Kidney epithelial cell (primary cell): ENCODE data around the gene DHX35. TPM values are rescaled to one million over a fixed set of nuclear protein-coding genes. Genes with fewer than 3 reads are reported as not detected.

Experiments used
- DNase-seq: peaks from one replicate; pipeline ENCODE4 v3.0.0-alpha.2; 2010; ENCODE audit warnings: low read depth
- H3K27me3 ChIP-seq: 2 replicates; pipeline ENCODE4 v1.6.0; 2011; ENCODE audit warnings: low read length; ENCODE audit not compliant: control insufficient read depth, insufficient read depth
- H3K36me3 ChIP-seq: 2 replicates; pipeline ENCODE4 v1.5.1; 2011; ENCODE audit warnings: low read length; ENCODE audit not compliant: control insufficient read depth, insufficient read depth
- H3K4me3 ChIP-seq: 2 replicates; pipeline ENCODE4 v1.5.1; 2011; ENCODE audit warnings: low read depth, mild to moderate bottlenecking, control low read depth, low read length
- total RNA-seq: library from RNA; depleted of rRNA; stranded (reverse); fragments of >200 nt; gene quantifications from 2 replicates; pipeline ENCODE4 v1.2.3, GENCODE V29; 2015
- TF ChIP-seq, protein P1 (sequence below): IDR thresholded peaks from 2 replicates; pipeline ENCODE4 v1.5.1; 2011; ENCODE audit warnings: mild to moderate bottlenecking, moderate library complexity, low read length, control low read depth, inconsistent platforms; ENCODE audit not compliant: insufficient read depth, poor library complexity, severe bottlenecking

Gene DHX35
- total RNA-seq, 1 donor from 2014 or later: 7.4 TPM

DNA sequence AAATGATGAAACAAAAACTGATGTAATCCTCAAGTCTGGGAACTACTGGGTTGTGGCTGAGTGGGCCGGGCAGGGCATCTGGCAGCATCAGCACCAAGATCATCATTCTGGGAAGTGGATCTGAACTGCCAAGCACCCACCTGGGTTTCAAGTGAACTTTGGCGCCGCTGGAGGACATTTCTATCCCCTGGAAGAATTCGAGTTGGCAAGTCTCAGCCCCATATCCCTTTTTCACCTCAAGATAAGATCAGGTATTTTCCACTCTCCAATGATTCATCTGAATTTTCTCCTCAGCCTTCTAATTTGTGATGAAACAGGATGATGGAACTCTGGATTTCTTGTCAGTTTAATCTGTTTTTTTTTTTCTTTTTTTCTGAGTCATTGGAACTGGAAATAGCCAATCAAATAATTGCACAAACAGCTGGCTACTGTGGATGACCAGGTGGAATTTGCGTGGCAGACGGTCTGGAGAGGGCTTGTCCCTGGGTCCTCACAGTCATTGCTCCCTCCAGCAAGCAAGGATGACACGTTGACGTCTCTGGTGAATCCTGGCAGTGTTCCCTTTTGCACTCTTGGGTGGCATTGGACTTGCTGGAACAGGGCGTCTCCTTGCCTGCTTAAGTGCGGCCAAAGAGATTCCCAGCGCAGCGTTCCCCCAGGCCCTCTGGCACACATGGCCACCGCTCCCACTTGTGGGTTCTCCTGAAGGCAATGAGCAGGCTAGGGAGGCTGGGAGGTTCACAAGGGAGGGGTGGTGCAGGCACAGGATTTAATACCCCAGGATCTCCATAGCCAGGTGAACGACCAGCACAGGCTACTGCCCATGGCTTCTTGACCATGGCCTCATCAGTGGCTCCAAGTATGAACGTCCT lies 80.4 kb downstream of the DHX35 start:
- TF ChIP-seq, protein P1, sequence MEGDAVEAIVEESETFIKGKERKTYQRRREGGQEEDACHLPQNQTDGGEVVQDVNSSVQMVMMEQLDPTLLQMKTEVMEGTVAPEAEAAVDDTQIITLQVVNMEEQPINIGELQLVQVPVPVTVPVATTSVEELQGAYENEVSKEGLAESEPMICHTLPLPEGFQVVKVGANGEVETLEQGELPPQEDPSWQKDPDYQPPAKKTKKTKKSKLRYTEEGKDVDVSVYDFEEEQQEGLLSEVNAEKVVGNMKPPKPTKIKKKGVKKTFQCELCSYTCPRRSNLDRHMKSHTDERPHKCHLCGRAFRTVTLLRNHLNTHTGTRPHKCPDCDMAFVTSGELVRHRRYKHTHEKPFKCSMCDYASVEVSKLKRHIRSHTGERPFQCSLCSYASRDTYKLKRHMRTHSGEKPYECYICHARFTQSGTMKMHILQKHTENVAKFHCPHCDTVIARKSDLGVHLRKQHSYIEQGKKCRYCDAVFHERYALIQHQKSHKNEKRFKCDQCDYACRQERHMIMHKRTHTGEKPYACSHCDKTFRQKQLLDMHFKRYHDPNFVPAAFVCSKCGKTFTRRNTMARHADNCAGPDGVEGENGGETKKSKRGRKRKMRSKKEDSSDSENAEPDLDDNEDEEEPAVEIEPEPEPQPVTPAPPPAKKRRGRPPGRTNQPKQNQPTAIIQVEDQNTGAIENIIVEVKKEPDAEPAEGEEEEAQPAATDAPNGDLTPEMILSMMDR: no peak
- no peak overlapping the region for H3K4me3 ChIP-seq
- DNase-seq: no peak
- H3K36me3 ChIP-seq: peaks cover 3% of the 10 kb centered on the region
- H3K27me3 ChIP-seq: no peaks in the 10 kb centered on the region

DNA sequence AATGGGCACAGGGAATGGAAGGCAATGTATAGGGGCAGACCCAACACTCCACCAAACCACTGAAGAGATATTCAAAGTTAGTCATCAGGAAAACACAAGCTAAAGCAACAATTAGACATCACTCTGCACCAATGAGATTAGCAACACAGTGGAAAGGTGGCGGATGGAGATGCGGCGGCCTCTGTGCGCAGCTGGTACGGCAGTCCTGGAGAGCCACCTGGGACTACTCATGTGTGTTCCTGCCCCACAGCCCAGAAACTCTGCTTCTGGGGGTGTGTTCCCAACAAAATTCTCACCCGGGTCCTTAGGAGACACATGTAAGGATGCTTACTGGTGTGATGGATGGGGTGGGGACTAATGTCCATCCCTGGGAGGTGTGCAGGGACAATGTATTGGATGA lies 82.4 kb downstream of the DHX35 start:
- no peak for DNase-seq
- TF ChIP-seq, protein P1: no peak

DNA sequence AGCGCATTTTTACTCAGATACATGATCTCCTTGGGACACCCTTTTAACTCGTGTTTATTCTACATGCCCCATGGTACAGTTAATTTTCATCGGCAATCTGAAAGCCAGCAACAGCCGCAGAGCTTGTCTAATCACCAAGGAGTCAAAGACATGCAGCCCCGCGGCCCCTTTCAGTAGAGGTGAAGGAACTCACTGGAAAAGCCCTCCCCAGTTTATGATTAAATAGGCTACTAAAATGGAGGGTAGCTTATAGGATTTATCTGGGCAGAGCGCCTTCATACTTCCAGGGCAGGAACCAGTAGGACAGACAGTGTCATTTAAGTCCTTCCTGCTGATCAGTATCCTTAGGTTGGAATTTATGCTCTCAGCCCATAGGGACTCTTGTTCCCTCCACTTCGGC lies 83.5 kb downstream of the DHX35 start:
- Histone ChIP-seq H3K4me3 (no peak overlapping the region), H3K27me3 (no peaks in the 10 kb centered on the region), H3K36me3 (no peaks in the 10 kb centered on the region)
- no peak for DNase-seq
- TF ChIP-seq, protein P1: no peak

More for the DNA sequence above, 82.4 kb downstream of the DHX35 start:
- Histone ChIP-seq H3K27me3 (no peaks in the 10 kb centered on the region), H3K4me3 (no peak overlapping the region), H3K36me3 (no peaks in the 10 kb centered on the region)

DNA sequence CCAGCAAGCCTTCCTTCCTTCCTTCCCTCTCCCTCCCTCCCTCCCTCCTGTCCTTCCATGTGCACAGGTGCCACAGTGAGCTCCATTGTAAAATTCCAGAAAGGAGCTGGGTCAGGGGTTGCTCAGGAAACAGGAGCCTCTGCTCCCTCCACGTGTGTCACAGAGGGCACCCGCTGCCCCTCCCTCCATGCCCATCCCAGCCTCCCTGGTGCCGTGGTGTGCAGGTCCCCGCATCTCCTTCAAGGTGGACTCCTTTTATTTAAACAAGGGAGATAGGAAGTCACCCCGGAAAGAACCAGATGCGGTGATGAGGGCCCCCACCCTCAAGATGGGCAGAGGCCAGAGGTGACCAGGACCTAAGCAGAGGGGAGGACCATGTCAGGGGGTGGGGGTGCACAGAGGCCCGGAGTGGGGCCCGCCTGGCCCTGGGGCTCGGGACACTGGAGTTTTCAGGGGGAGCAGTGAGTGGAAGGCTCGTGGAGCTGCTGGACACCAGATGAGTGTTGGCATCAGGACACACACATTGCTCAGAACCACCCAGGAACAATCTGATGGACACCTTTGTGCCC lies 85.4 kb downstream of the DHX35 start:
- H3K36me3 ChIP-seq: no peaks in the 10 kb centered on the region
- TF ChIP-seq, protein P1: no peak
- H3K4me3 ChIP-seq: no peak overlapping the region
- H3K27me3 ChIP-seq: peaks cover 1% of the 10 kb centered on the region
- DNase-seq: no peak

DNA sequence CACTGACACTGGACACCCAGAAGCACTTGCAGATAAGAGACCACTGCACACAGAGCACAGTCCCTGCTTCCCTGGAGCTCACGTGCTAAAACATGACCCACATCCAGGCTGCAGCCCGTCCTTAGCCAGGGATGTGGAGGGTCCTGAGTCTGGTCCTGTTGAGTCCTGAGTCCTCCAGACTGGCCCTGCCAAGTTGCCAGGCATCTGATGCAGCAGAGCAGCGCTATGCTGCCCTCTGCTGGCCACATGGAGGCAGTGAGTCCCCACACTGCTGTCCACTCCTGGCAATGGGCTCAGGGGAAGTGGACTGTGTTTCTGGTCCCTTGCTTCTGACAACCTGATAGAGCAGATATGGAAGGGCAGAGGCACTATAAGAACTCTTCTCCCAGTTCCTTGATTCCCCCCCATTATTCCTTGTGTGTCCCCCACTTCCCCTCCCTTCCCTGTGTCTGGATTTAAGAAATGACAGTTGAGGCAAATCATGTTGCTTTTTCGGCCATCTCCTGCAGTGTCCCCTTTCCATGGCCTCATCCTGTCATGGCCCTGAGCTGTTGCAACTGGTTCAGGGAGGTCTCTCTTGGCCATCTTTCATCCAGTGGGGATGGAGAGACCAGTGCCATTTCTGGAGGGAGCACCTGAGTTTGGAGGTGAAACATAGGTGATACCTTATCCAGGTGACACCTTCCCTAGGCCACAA lies 86.0 kb downstream of the DHX35 start:
- Histone ChIP-seq H3K4me3 (no peak overlapping the region), H3K27me3 (peaks cover 2% of the 10 kb centered on the region), H3K36me3 (no peaks in the 10 kb centered on the region)
- TF ChIP-seq, protein P1: peak; percentile 99
- peak; percentile 12 for DNase-seq
